IMR-90 (cell line): Measurements from ENCODE around the gene NT5C. TPM values are rescaled to one million over a fixed set of nuclear protein-coding genes. Genes with fewer than 3 reads are reported as not detected.

Experiments
- ATAC-seq: fragments of 200-7000 bp; cut with Tn5 transposase; 2 replicates; pipeline ENCODE4 v1.9.1; 2020; ENCODE audit warnings: low read depth, mild to moderate bottlenecking, moderate library complexity
- BruUV-seq: library from RNA; stranded (reverse); fragments of 400-500 nt; replicated peaks from 2 replicates; lab custom pipeline; 2021; lab: Mats Ljungman, UMichigan
- CTCF ChIA-PET: fragments of 300-600 bp; formaldehyde crosslinking; extraction: SDS; loops from one replicate; lab custom pipeline; 2021; ENCODE audit warnings: antibody characterized with exemption; lab: Yijun Ruan, JAX
- POLR2A ChIA-PET: fragments of 300-600 bp; sonication (Branson Sonifier 250); formaldehyde crosslinking; loops from one replicate; lab custom pipeline; 2022; ENCODE audit warnings: antibody characterized with exemption; ENCODE audit not compliant: unreplicated experiment; lab: Charles Lee
- DNase-seq: peaks from one replicate; pipeline ENCODE4 v3.0.0; 2013
- H2AFZ ChIP-seq: replicated peaks from 2 replicates; pipeline ENCODE3; 2013; ENCODE audit warnings: low read length, mild to moderate bottlenecking; ENCODE audit not compliant: poor library complexity
- H2AK5ac ChIP-seq: 2 replicates; pipeline ENCODE4 v1.6.1; 2013; ENCODE audit warnings: low read depth, low read length, inconsistent platforms
- H2AK9ac ChIP-seq: replicated peaks from 2 replicates; pipeline ENCODE3; 2013; ENCODE audit warnings: mild to moderate bottlenecking, low read depth, low read length, moderate library complexity; ENCODE audit not compliant: poor library complexity
- H2BK120ac ChIP-seq: 2 replicates; pipeline ENCODE4 v1.6.1; 2013; ENCODE audit warnings: low read depth, low read length, inconsistent platforms
- H2BK15ac ChIP-seq: 3 replicates; pipeline ENCODE4 v1.6.1; 2013; ENCODE audit warnings: low read depth, low read length, inconsistent platforms
- H2BK20ac ChIP-seq: 2 replicates; pipeline ENCODE4 v1.6.1; 2013; ENCODE audit warnings: low read depth, mild to moderate bottlenecking, inconsistent platforms, low read length, moderate library complexity
- H2BK5ac ChIP-seq: 2 replicates; pipeline ENCODE4 v1.6.1; 2013; ENCODE audit warnings: mild to moderate bottlenecking, low read depth, low read length, inconsistent platforms; ENCODE audit not compliant: poor library complexity, severe bottlenecking
- H3K14ac ChIP-seq: replicated peaks from 2 replicates; pipeline ENCODE4 v1.6.1; 2013; ENCODE audit warnings: low read depth, low read length, inconsistent platforms
- H3K18ac ChIP-seq: 2 replicates; pipeline ENCODE4 v1.6.1; 2013; ENCODE audit warnings: low read depth, low read length, control low read depth
- H3K23ac ChIP-seq: 2 replicates; pipeline ENCODE4 v1.6.1; 2013; ENCODE audit warnings: low read depth, low read length, inconsistent platforms
- H3K27ac ChIP-seq: 2 replicates; pipeline ENCODE4 v1.5.1; 2013; ENCODE audit warnings: mild to moderate bottlenecking, control low read depth, low read length; ENCODE audit not compliant: insufficient read depth
- H3K27me3 ChIP-seq: 2 replicates; pipeline ENCODE4 v1.6.1; 2013; ENCODE audit warnings: low read length; ENCODE audit not compliant: control insufficient read depth, insufficient read depth
- H3K36me3 ChIP-seq: 2 replicates; pipeline ENCODE4 v1.6.1; 2013; ENCODE audit warnings: low read length, mixed read lengths; ENCODE audit not compliant: control insufficient read depth, insufficient read depth
- H3K4ac ChIP-seq: 2 replicates; pipeline ENCODE4 v1.6.1; 2013; ENCODE audit warnings: low read depth, low read length, inconsistent platforms
- H3K4me1 ChIP-seq: 2 replicates; pipeline ENCODE4 v1.6.1; 2013; ENCODE audit warnings: low read length, mixed read lengths; ENCODE audit not compliant: control insufficient read depth, insufficient read depth
- H3K4me2 ChIP-seq: 2 replicates; pipeline ENCODE4 v1.6.1; 2013; ENCODE audit warnings: low read depth, mild to moderate bottlenecking, control low read depth, low read length, moderate library complexity
- H3K4me3 ChIP-seq: 2 replicates; pipeline ENCODE4 v1.5.1; 2013; ENCODE audit warnings: low read depth, mild to moderate bottlenecking, control low read depth, low read length, moderate library complexity; ENCODE audit not compliant: insufficient read depth
- H3K56ac ChIP-seq: 2 replicates; pipeline ENCODE4 v1.6.1; 2013; ENCODE audit warnings: low read length, inconsistent platforms; ENCODE audit not compliant: insufficient read depth; ENCODE audit errors: extremely low read depth
- H3K79me1 ChIP-seq, 2 experiments: 2 replicates each; pipeline ENCODE4 v1.6.1; 2013; ENCODE audit warnings: low read length in 2 of 2, inconsistent platforms in 1 of 2, low read depth in 1 of 2
- H3K9ac ChIP-seq: 2 replicates; pipeline ENCODE4 v1.6.1; 2013; ENCODE audit warnings: low read depth, low read length, control low read depth
- H3K9me1 ChIP-seq: 2 replicates; pipeline ENCODE4 v1.6.1; 2013; ENCODE audit warnings: low read length, inconsistent platforms; ENCODE audit not compliant: insufficient read depth
- H3K9me3 ChIP-seq: 2 replicates; pipeline ENCODE4 v1.6.1; 2013; ENCODE audit warnings: low read length; ENCODE audit not compliant: control insufficient read depth, insufficient read depth
- H4K20me1 ChIP-seq: 2 replicates; pipeline ENCODE4 v1.6.1; 2013; ENCODE audit warnings: low read length, inconsistent platforms; ENCODE audit not compliant: insufficient read depth
- H4K5ac ChIP-seq: 2 replicates; pipeline ENCODE4 v1.6.1; 2013; ENCODE audit warnings: mild to moderate bottlenecking, low read depth, low read length, control low read depth
- H4K8ac ChIP-seq, 2 experiments: 2 replicates each; pipeline ENCODE4 v1.6.1; 2013; ENCODE audit warnings: low read depth in 2 of 2, low read length in 2 of 2, control low read depth in 1 of 2, inconsistent platforms in 1 of 2
- H4K91ac ChIP-seq: 2 replicates; pipeline ENCODE4 v1.6.1; 2013; ENCODE audit warnings: low read depth, low read length, inconsistent platforms; ENCODE audit not compliant: insufficient read depth
- BHLHE40 ChIP-seq: fragments of 150-350 bp; IDR thresholded peaks from 2 replicates; pipeline ENCODE4 v1.6.1; 2016; ENCODE audit warnings: mild to moderate bottlenecking, low read depth, low read length
- MXI1 ChIP-seq: IDR thresholded peaks from 2 replicates; pipeline ENCODE4 v1.6.1; 2012; ENCODE audit warnings: low read depth, mild to moderate bottlenecking, low read length, moderate library complexity, borderline replicate concordance
- WGBS, 2 experiments: methylation state at CpG; one replicate each; pipeline versions ENCODE4 v1.1.5 to v1.1.7; 2013; ENCODE audit warnings: missing lambda C conversion rate in 2 of 2; ENCODE audit not compliant: insufficient read length in 1 of 2; ENCODE audit errors: extremely low coverage in 2 of 2; 5-methylcytosine and 5-hydroxymethylcytosine counted together
- dilution Hi-C: fragments of 300-500 bp; cut with HindIII; formaldehyde crosslinking; loops from one replicate; pipeline ENCODE4 v1.14.3; 2018; ENCODE audit warnings: low sequenced_read_pairs; ENCODE audit not compliant: unreplicated experiment
- in situ Hi-C: fragments of 300-500 bp; cut with MboI; formaldehyde crosslinking; loops from 3 replicates; pipeline ENCODE4 v1.14.3; 2019; ENCODE audit warnings: low sequenced_read_pairs, inconsistent platforms, mixed read lengths
- intact Hi-C: fragments of 100-400 bp; cut with micrococcal nuclease; formaldehyde crosslinking; loops from 2 replicates; pipeline ENCODE4 v1.10.0; 2022
- polyA plus RNA-seq, 3 experiments: library from polyadenylated mRNA; depleted of rRNA; stranded (reverse); fragments of >200 nt; gene quantifications; 2 replicates each; pipeline ENCODE4 v1.2.3, GENCODE V29; 2012; ENCODE audit warnings: low replicate concordance in 1 of 3
- total RNA-seq: library from RNA; depleted of rRNA; stranded (reverse); fragments of >200 nt; gene quantifications from 2 replicates; pipeline ENCODE4 v1.2.3, GENCODE V29; 2012

The NT5C gene
- total and polyA plus RNA-seq, 2 of the 4 experiments (the other 2 are of a cell fraction) = 24.0 to 44.6 TPM

GRCh38 chr17:75153780-75154194, 22.2 kb upstream of the NT5C start:
- in situ Hi-C loops (no loop called here), intact Hi-C loops (loop anchor here (2.0 kb wide), 1 partner anchor 15 kb away; no protein-coding TSS in a partner anchor), dilution Hi-C loops (no loop called here)
- Histone ChIP-seq H3K4me2 (peak overlapping the region; percentile 96), H3K4ac (peak overlapping the region; percentile 47), H3K23ac (peak overlapping the region; percentile 94), H2BK5ac (peak overlapping the region; percentile 12), H3K18ac (no peak overlapping the region), H3K9me1 (peaks cover 9% of the 10 kb centered on the region; the same call in 1 of the 2 replicates), H2BK15ac (no peak overlapping the region), H2AFZ (peak overlapping the region; percentile 91), H4K5ac (no peak overlapping the region), H2BK120ac (no peak overlapping the region), H3K27ac (peak overlapping the region; percentile 74), H3K14ac (peak overlapping the region; percentile 38), H3K4me3 (peak overlapping the region; percentile 75), H3K4me1 (no peaks in the 10 kb centered on the region), H2AK5ac (peak overlapping the region; percentile 87), H3K79me1 (peaks cover 7 to 38% of the 10 kb centered on the region in 2 experiments; a peak in 3 of 4 replicates), H4K8ac (peak overlapping the region in 1 of 2 experiments; percentile 13; a peak in 2 of 4 replicates), H3K27me3 (no peaks in the 10 kb centered on the region), H4K20me1 (peaks cover 17% of the 10 kb centered on the region), H3K36me3 (no peaks in the 10 kb centered on the region), H2BK20ac (no peak overlapping the region), H3K9me3 (no peaks in the 10 kb centered on the region), H3K56ac (peak overlapping the region; percentile 32), H2AK9ac (peak overlapping the region; percentile 99), H3K9ac (peak overlapping the region; percentile 74), H4K91ac (peak overlapping the region; percentile 41; the same call in 1 of the 2 replicates)
- no TSS peak for BruUV-seq
- ATAC-seq (peak; percentile 5), DNase-seq (no peak)
- CTCF ChIA-PET = no interaction called here
- WGBS, 2 experiments = 0% methylated on average over 24 of the region's 35 CpGs; no CpG with 5 or more reads in 1 of the 2 experiments
- no peak for TF ChIP-seq BHLHE40
- peak; percentile 70; the same call in 1 of the 2 replicates for TF ChIP-seq MXI1
- POLR2A ChIA-PET = no interaction called here
